Activated CD8-positive, alpha-beta memory T cell treated with anti-CD3 and anti-CD28 coated beads, Interleukin-2, amount 50 U/mL, for 1 hour (primary cell): ENCODE measurements around the gene HOXD11.

Experiments
- DNase-seq: peaks from one replicate; pipeline ENCODE4 v3.0.0-alpha.2; 2020; ENCODE audit errors: extremely low read depth

The HOXD11 gene

GRCh38 chr2:176106581-176107539 lies at the start of gene HOXD11:
Gene HOXD11, plus strand, starts transcription at chr2:176107280. Its CDS starts 76 bp downstream, at chr2:176107356.
- no peak for DNase-seq

GRCh38 chr2:176063958-176064357 lies 43.1 kb upstream of the HOXD11 start:
- no peak for DNase-seq

- DNase-seq, result no peak
Measured at GRCh38 chr2:176066645-176067588, 40.2 kb upstream of the HOXD11 start.

- no peak for DNase-seq
Measured at GRCh38 chr2:176067589-176068418, 39.3 kb upstream of the HOXD11 start.

- DNase-seq, result no peak
Measured at GRCh38 chr2:176068419-176068832, 38.7 kb upstream of the HOXD11 start.

- no peak for DNase-seq
Measured at GRCh38 chr2:176071330-176072291, 35.5 kb upstream of the HOXD11 start.

GRCh38 chr2:176072292-176072669 lies 34.8 kb upstream of the HOXD11 start:
- no peak for DNase-seq

- DNase-seq, result no peak
Measured at GRCh38 chr2:176072951-176073904, 33.9 kb upstream of the HOXD11 start.

GRCh38 chr2:176074919-176075425 lies 32.1 kb upstream of the HOXD11 start:
- no peak for DNase-seq

- no peak for DNase-seq
Measured at GRCh38 chr2:176075481-176075880, 31.6 kb upstream of the HOXD11 start.

- DNase-seq, result no peak
Measured at GRCh38 chr2:176076063-176076462, 31.0 kb upstream of the HOXD11 start.

GRCh38 chr2:176076796-176077195 lies 30.3 kb upstream of the HOXD11 start:
- DNase-seq, result no peak

- DNase-seq, result no peak
Measured at GRCh38 chr2:176078541-176079284, 28.4 kb upstream of the HOXD11 start.

GRCh38 chr2:176079285-176079830 lies 27.7 kb upstream of the HOXD11 start:
- no peak for DNase-seq

GRCh38 chr2:176079831-176080539 lies 27.1 kb upstream of the HOXD11 start:
- DNase-seq, result no peak

- DNase-seq, result no peak
Measured at GRCh38 chr2:176080540-176081375, 26.3 kb upstream of the HOXD11 start.
